Liver (tissue), 3 donors: ENCODE data around the gene TRERF1.

Experiments used
- ATF3 ChIP-seq: IDR thresholded peaks from 2 replicates; pipeline ENCODE4 v1.6.1; 2016; ENCODE audit warnings: antibody characterized with exemption
- CTCF ChIP-seq: fragments of 150-350 bp; IDR thresholded peaks from 2 replicates; pipeline ENCODE4 v1.5.1; 2017; ENCODE audit warnings: improper control_type of control experiment, low read depth, low read length; ENCODE audit not compliant: missing input control
- EGR1 ChIP-seq, 2 donors: IDR thresholded peaks; 2 replicates each; pipeline ENCODE4 v1.6.1; 2016 to 2018; ENCODE audit warnings: antibody characterized with exemption in 2 of 2, low read depth in 2 of 2
- FOXA1 ChIP-seq: IDR thresholded peaks from 2 replicates; pipeline ENCODE4 v1.6.1; 2016; ENCODE audit warnings: antibody characterized with exemption
- FOXA2 ChIP-seq: IDR thresholded peaks from 2 replicates; pipeline ENCODE4 v1.6.1; 2016; ENCODE audit warnings: antibody characterized with exemption
- GABPA ChIP-seq, 2 donors: IDR thresholded peaks in 1 of 2; conservative IDR thresholded peaks in 1 of 2; 2 replicates each; pipeline ENCODE4 v1.6.1; 2016; ENCODE audit warnings: antibody characterized with exemption in 2 of 2, mild to moderate bottlenecking in 1 of 2, moderate library complexity in 1 of 2
- HNF4A ChIP-seq, 2 donors: conservative IDR thresholded peaks; 2 replicates each; pipeline ENCODE4 v1.6.1; 2016; ENCODE audit warnings: antibody characterized with exemption in 2 of 2, mild to moderate bottlenecking in 2 of 2
- JUND ChIP-seq, 2 donors: IDR thresholded peaks; 2 replicates each; pipeline ENCODE4 v1.6.1; 2016; ENCODE audit warnings: antibody characterized with exemption in 2 of 2
- MAX ChIP-seq: IDR thresholded peaks from 2 replicates; pipeline ENCODE4 v1.6.1; 2016; ENCODE audit warnings: antibody characterized with exemption
- RAD21 ChIP-seq, 2 donors: IDR thresholded peaks; 2 replicates each; pipeline ENCODE4 v1.6.1; 2016; ENCODE audit warnings: antibody characterized with exemption in 2 of 2, mild to moderate bottlenecking in 2 of 2
- REST ChIP-seq: IDR thresholded peaks from 2 replicates; pipeline ENCODE4 v1.6.1; 2016; ENCODE audit warnings: antibody characterized with exemption, mild to moderate bottlenecking
- SP1 ChIP-seq: IDR thresholded peaks from 2 replicates; pipeline ENCODE4 v1.6.1; 2018; ENCODE audit warnings: antibody characterized with exemption, mild to moderate bottlenecking
- TAF1 ChIP-seq: conservative IDR thresholded peaks from 2 replicates; pipeline ENCODE4 v1.6.1; 2016; ENCODE audit warnings: antibody characterized with exemption, mild to moderate bottlenecking
- ZBTB33 ChIP-seq: IDR thresholded peaks from 2 replicates; pipeline ENCODE4 v1.6.1; 2016; ENCODE audit warnings: antibody characterized with exemption
- donor health status: healthy.
- donor health status: healthy.

GRCh38 chr6:42304053-42304712 lies 147.5 kb downstream of the TRERF1 start:
- no peak for TF ChIP-seq CTCF
- TF ChIP-seq FOXA1 = no peak
- no peak for TF ChIP-seq ATF3
- no peak for TF ChIP-seq ZBTB33
- TF ChIP-seq REST = no peak
- TF ChIP-seq MAX = no peak
- TF ChIP-seq GABPA (IDR thresholded peaks at IDR 0.05 in 1 of 2, conservative IDR thresholded peaks at IDR 0.05 in 1 of 2) = no peak
- TF ChIP-seq RAD21 (IDR thresholded peaks at IDR 0.05) = no peak
- no peak for TF ChIP-seq FOXA2
- no peak for TF ChIP-seq JUND (IDR thresholded peaks at IDR 0.05)
- no peak for TF ChIP-seq HNF4A (conservative IDR thresholded peaks at IDR 0.05)
- no peak for TF ChIP-seq EGR1 (IDR thresholded peaks at IDR 0.05; ENCODE audit: low read depth in 2 of 2)
- no peak for TF ChIP-seq SP1
- no peak for TF ChIP-seq TAF1
